GM23248 (cell line): Measurements from ENCODE around the gene MAP4K3. TPM values are rescaled to one million over a fixed set of nuclear protein-coding genes. Genes with fewer than 3 reads are reported as not detected.
A peak's percentile ranks its signal among the peaks of the same experiment; 100 is the strongest.

Experiments
- DNase-seq: peaks from one replicate; pipeline ENCODE4 v3.0.0-alpha.2; 2015
- H2AFZ ChIP-seq: fragments of 200-600 bp; sonication (generic); 2 replicates; pipeline ENCODE4 v1.6.1; 2016; ENCODE audit warnings: antibody characterized with exemption
- H3F3A ChIP-seq: fragments of 200-600 bp; sonication (generic); 2 replicates; pipeline ENCODE4 v1.6.1; 2016; ENCODE audit warnings: mild to moderate bottlenecking, antibody characterized with exemption, mixed run types; ENCODE audit not compliant: insufficient read depth
- H3K27ac ChIP-seq: fragments of 200-600 bp; sonication (generic); 2 replicates; pipeline ENCODE4 v1.5.1; 2016; ENCODE audit warnings: mild to moderate bottlenecking
- H3K27me3 ChIP-seq: fragments of 200-600 bp; sonication (generic); replicated peaks from 2 replicates; pipeline ENCODE4 v1.6.1; 2016; ENCODE audit warnings: mild to moderate bottlenecking; ENCODE audit not compliant: insufficient read depth
- H3K36me3 ChIP-seq: fragments of 200-600 bp; sonication (generic); 2 replicates; pipeline ENCODE4 v1.6.1; 2016; ENCODE audit warnings: low read depth, mild to moderate bottlenecking
- H3K4me1 ChIP-seq: fragments of 200-600 bp; sonication (generic); 2 replicates; pipeline ENCODE4 v1.6.1; 2016; ENCODE audit warnings: mild to moderate bottlenecking; ENCODE audit not compliant: insufficient read depth
- H3K4me2 ChIP-seq: fragments of 200-600 bp; sonication (generic); one replicate; pipeline ENCODE4 v1.6.1; 2016; ENCODE audit warnings: mild to moderate bottlenecking; ENCODE audit not compliant: unreplicated experiment
- H3K4me3 ChIP-seq: fragments of 200-600 bp; sonication (generic); 2 replicates; pipeline ENCODE4 v1.5.1; 2016; ENCODE audit warnings: mild to moderate bottlenecking
- H3K79me2 ChIP-seq: fragments of 200-600 bp; sonication (generic); 2 replicates; pipeline ENCODE4 v1.6.1; 2016; ENCODE audit warnings: mild to moderate bottlenecking; ENCODE audit not compliant: insufficient read depth
- H3K9ac ChIP-seq: fragments of 200-600 bp; sonication (generic); 2 replicates; pipeline ENCODE4 v1.6.1; 2016; ENCODE audit warnings: mild to moderate bottlenecking
- H3K9me2 ChIP-seq: fragments of 200-600 bp; sonication (generic); 2 replicates; pipeline ENCODE4 v1.6.1; 2016; ENCODE audit warnings: mixed run types, mild to moderate bottlenecking, moderate library complexity; ENCODE audit not compliant: insufficient read depth
- H3K9me3 ChIP-seq: fragments of 200-600 bp; sonication (generic); one replicate; pipeline ENCODE4 v1.6.1; 2017; ENCODE audit warnings: low read depth
- H4K20me1 ChIP-seq: fragments of 200-600 bp; sonication (generic); 2 replicates; pipeline ENCODE4 v1.6.0; 2016; ENCODE audit not compliant: insufficient read depth
- EZH2 ChIP-seq: fragments of 200-600 bp; sonication (generic); IDR thresholded peaks from 2 replicates; pipeline ENCODE4 v1.6.1; 2018; ENCODE audit warnings: antibody characterized with exemption, mild to moderate bottlenecking; ENCODE audit not compliant: insufficient read depth, poor library complexity, severe bottlenecking
- EZH2phosphoT487 ChIP-seq: fragments of 200-600 bp; sonication (generic); IDR thresholded peaks from 2 replicates; pipeline ENCODE4 v1.6.1; 2018; ENCODE audit warnings: antibody characterized with exemption, moderate library complexity, mild to moderate bottlenecking, low read depth; ENCODE audit not compliant: insufficient read depth
- WGBS, 2 experiments: methylation state at CpG; one replicate each; pipeline ENCODE4 v1.1.6; 2015 to 2017; ENCODE audit warnings: low lambda C conversion rate in 2 of 2, low coverage in 1 of 2; ENCODE audit errors: missing lambda C conversion rate in 2 of 2; 5-methylcytosine and 5-hydroxymethylcytosine counted together
- in situ Hi-C: fragments of 300-500 bp; cut with MboI; formaldehyde crosslinking; loops from 2 replicates; pipeline ENCODE4 v1.15.0; 2020
- polyA plus RNA-seq: library from polyadenylated mRNA; unstranded; fragments of >200 nt; fragmentation: Nextera tagmentation; extraction: Ambion mirVana; gene quantifications from 2 replicates; pipeline ENCODE4 v1.2.1, GENCODE V29; 2016
- total RNA-seq: library from RNA; depleted of rRNA; stranded (reverse); fragments of >200 nt; shearing (Covaris generic); gene quantifications from 2 replicates; pipeline ENCODE4 v1.2.3, GENCODE V29; 2014

Gene MAP4K3
- total and polyA plus RNA-seq, 2 experiments from 2014 or later, result 9.9 to 32.0 TPM

GRCh38 chr2:39475006-39475405 is 37.9 kb upstream of the MAP4K3 start:
- Histone ChIP-seq H3K4me3 (no peak overlapping the region), H2AFZ (no peak overlapping the region)
- WGBS, 2 experiments, result 94 to 97% methylated on average over 4 of the region's 4 CpGs

GRCh38 chr2:39470580-39470979 is 33.5 kb upstream of the MAP4K3 start:
- no peak overlapping the region for H3K4me3 ChIP-seq
- peak overlapping the region; percentile 55; the same call in 1 of the 2 replicates for H2AFZ ChIP-seq
- no peak for DNase-seq
- no peaks in the 10 kb centered on the region for H3K9me3 ChIP-seq
- no peaks in the 10 kb centered on the region for H4K20me1 ChIP-seq
- no peak overlapping the region for H3K4me2 ChIP-seq
- no peak overlapping the region for H3K27ac ChIP-seq
- no peaks in the 10 kb centered on the region for H3K27me3 ChIP-seq
- H3K36me3 ChIP-seq, result no peaks in the 10 kb centered on the region
- peaks cover 32% of the 10 kb centered on the region for H3K4me1 ChIP-seq
- H3K9ac ChIP-seq, result no peak overlapping the region
- H3F3A ChIP-seq, result peaks cover 38% of the 10 kb centered on the region
- in situ Hi-C loops, result no loop called here
- no peaks in the 10 kb centered on the region for H3K9me2 ChIP-seq
- H3K79me2 ChIP-seq, result no peaks in the 10 kb centered on the region
- WGBS, 2 experiments, result 93 to 96% methylated on average over 3 of the region's 3 CpGs
- TF ChIP-seq EZH2phosphoT487, result no peak
- no peak for TF ChIP-seq EZH2

More at GRCh38 chr2:39475006-39475405, 37.9 kb upstream of the MAP4K3 start:
- no peak overlapping the region for H3K4me2 ChIP-seq
- in situ Hi-C loops, result no loop called here
- no peak overlapping the region for H3K9ac ChIP-seq
- no peaks in the 10 kb centered on the region for H3K27me3 ChIP-seq
- no peaks in the 10 kb centered on the region for H3K36me3 ChIP-seq
- no peaks in the 10 kb centered on the region for H4K20me1 ChIP-seq
- peaks cover 12% of the 10 kb centered on the region; the same call in 1 of the 2 replicates for H3F3A ChIP-seq
- no peak for DNase-seq
- H3K79me2 ChIP-seq, result no peaks in the 10 kb centered on the region
- H3K9me2 ChIP-seq, result no peaks in the 10 kb centered on the region
- H3K27ac ChIP-seq, result no peak overlapping the region
- no peak for TF ChIP-seq EZH2phosphoT487
- no peak for TF ChIP-seq EZH2
- H3K4me1 ChIP-seq, result peaks cover 6% of the 10 kb centered on the region
- H3K9me3 ChIP-seq, result no peaks in the 10 kb centered on the region

GRCh38 chr2:39469807-39470206 is 32.7 kb upstream of the MAP4K3 start:
- Histone ChIP-seq H3K9me2 (no peaks in the 10 kb centered on the region), H3K36me3 (no peaks in the 10 kb centered on the region), H3K9me3 (no peaks in the 10 kb centered on the region), H4K20me1 (no peaks in the 10 kb centered on the region), H3K27ac (peak overlapping the region; percentile 44; the same call in 1 of the 2 replicates), H2AFZ (peak overlapping the region; percentile 55), H3F3A (peaks cover 38% of the 10 kb centered on the region), H3K9ac (0 out of 2 replicates have a peak overlapping the region, but pooled peaks have one; percentile 22), H3K4me1 (peaks cover 32% of the 10 kb centered on the region), H3K27me3 (no peaks in the 10 kb centered on the region), H3K4me3 (peak overlapping the region; percentile 50), H3K4me2 (peak overlapping the region; percentile 73), H3K79me2 (no peaks in the 10 kb centered on the region)
- peak; percentile 62 for DNase-seq
- in situ Hi-C loops, result no loop called here
- TF ChIP-seq EZH2phosphoT487 (no peak), EZH2 (no peak)
- WGBS, 2 experiments, result 2 to 4% methylated on average over 3 of the region's 3 CpGs

DNA sequence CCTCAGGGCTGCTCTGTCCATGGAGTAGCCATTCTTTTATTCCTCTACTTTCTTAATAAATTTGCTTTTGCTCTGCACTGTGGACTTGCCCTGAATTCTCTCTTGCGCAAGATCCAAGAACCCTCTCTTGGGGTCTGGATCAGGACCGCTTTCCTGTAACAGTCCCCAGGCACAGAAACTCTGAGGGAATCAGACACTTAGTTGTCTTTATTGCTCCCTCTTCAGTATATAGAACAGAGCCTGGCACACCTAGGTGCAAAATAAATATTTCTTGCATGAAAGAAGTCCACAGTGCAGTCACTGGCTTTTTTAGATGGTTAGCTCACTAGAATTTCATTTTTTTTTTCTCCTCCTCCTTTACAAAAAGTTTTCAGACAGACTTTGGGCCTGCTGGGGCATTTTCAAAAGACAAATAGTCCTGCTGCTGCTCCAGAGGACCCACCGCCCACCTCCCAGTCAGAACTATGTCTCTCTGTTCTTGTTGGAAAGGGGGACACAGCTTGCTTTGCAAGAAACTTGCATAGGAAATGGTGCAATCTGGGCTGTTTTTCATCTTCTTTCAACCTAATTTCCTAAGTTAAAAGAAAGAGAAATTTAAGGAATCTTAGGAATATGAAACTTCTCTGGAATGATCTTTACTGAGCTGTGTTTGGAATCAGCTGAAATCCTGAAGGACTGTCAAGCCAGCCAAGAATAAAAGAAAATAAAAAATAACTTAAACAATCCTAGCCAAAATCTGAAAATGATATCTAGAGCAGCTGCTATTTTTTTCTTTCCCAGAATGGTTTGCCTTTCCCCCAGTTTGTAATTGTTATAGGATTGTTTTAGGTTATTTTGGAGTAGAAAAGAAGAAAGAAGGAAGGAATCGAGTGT is 31.7 kb upstream of the MAP4K3 start:
- DNase-seq, result peak; percentile 39
- TF ChIP-seq EZH2phosphoT487 (no peak), EZH2 (no peak)
- Histone ChIP-seq H3K27ac (peak overlapping the region; percentile 44), H4K20me1 (no peaks in the 10 kb centered on the region), H3K36me3 (no peaks in the 10 kb centered on the region), H3K9me3 (no peaks in the 10 kb centered on the region), H3K79me2 (no peaks in the 10 kb centered on the region), H3K9ac (peak overlapping the region; percentile 22; the same call in 1 of the 2 replicates), H3K27me3 (no peaks in the 10 kb centered on the region), H2AFZ (peak overlapping the region; percentile 55), H3F3A (peaks cover 38% of the 10 kb centered on the region), H3K4me3 (peak overlapping the region; percentile 50), H3K9me2 (no peaks in the 10 kb centered on the region), H3K4me1 (peaks cover 32% of the 10 kb centered on the region), H3K4me2 (peak overlapping the region; percentile 73)
- 57 to 66% methylated on average over 4 of the region's 4 CpGs for WGBS, 2 experiments
- in situ Hi-C loops, result no loop called here
